K562 (cell line): Measurements from ENCODE around the gene ANKRD2. TPM values are rescaled to one million over a fixed set of nuclear protein-coding genes. Genes with fewer than 3 reads are reported as not detected.

ENCODE experiments used
- LEF1 ChIP-seq: fragments of 450-650 bp; IDR thresholded peaks from 2 replicates; pipeline ENCODE4 v1.6.1; 2016; ENCODE audit warnings: mild to moderate bottlenecking
- polyA plus RNA-seq, 8 experiments: library from polyadenylated mRNA; depleted of rRNA in 4 of 8; stranded (reverse) in 5 of 8; unstranded in 3 of 8; fragments of >200 nt; fragmentation: Nextera tagmentation in 2 of 8; fragmentation: Illumina TruSeq in 1 of 8; extraction: Ambion mirVana in 2 of 8; extraction: Trizol in 1 of 8; gene quantifications; 2 replicates each; pipeline versions ENCODE4 v1.2.1 to v1.2.3, GENCODE V29; 2011 to 2014; ENCODE audit warnings: inconsistent platforms in 1 of 8, missing spikeins in 1 of 8
- total RNA-seq, 7 experiments: library from RNA; depleted of rRNA in 6 of 7; stranded (reverse); fragments of >200 nt in 6 of 7; fragmentation: Illumina TruSeq in 2 of 7; extraction: Trizol in 2 of 7; gene quantifications; 2 replicates each; pipeline versions ENCODE4 v1.2.1 to v1.2.3, GENCODE V29; 2011 to 2021; ENCODE audit warnings: low replicate concordance in 1 of 7

The ANKRD2 gene
- total and polyA plus RNA-seq, 9 of the 15 experiments (the other 6 are each of a cell fraction or from before 2014, with no cell fraction given), result not detected

DNA sequence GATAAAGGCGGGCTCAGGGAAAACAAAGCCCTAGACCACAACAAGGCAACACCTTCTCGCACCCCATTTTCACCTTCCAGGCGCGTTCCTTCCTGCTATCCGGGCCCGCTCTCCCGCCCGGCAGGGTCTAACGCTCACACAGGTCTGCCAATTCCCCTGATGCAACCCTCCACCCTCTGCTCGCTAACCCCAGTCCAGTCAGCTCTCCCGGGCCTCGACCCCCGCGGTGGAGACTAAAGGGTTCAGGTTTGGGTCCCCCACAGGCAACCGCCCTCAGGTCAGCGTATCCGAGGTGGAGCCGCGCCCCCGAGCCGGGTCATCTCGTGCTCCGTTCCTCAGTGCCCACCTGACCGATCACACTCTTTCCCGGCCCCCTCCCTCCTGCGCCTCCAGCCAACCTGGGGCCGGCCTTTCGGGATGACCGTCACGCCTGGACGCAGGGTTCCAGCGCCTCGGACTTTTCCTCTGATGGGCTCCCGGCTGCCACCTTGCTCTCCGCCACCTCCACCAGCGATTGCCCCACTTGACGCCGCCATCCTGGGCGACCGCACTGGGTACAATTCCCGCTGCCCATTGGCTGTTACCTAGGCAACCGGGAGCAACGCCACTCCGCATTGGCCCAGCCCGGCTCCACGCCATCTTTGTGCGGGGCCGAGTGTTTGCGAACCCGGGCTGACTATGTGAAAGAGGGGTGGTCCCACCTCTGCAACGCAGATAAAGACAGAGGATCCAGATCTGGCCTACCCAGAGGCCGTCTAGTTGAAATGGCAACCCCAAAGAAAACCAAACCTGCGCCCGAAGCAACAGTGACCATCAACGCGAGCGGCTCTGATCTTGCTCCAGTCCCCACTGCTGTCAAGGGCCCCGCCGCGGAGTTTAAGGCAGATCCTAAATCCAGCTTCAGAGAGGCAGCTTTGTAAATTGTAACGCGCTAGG is 60.6 kb downstream of the ANKRD2 start, which contains the start of gene MORN4 (continued):
- TF ChIP-seq LEF1, result no peak

Other genes with a start within 250 kb of the ANKRD2 start
Only the 7 nearest of the 15 such genes appear.
- gene MMS19, start 74.4 kb upstream of the ANKRD2 start, total RNA-seq (2014; rRNA removed), result 68.9 and 74.1 TPM in 2 replicates
- gene MMS19, start 74.4 kb upstream of the ANKRD2 start, total RNA-seq (2014; rRNA removed; fragmentation: Illumina TruSeq; extraction: Trizol), result 51.3 and 60.4 TPM in 2 replicates
- gene MMS19, start 74.4 kb upstream of the ANKRD2 start, total RNA-seq (2015; rRNA removed; fragmentation: Illumina TruSeq; extraction: Trizol), result 52.8 and 56.3 TPM in 2 replicates
- gene MMS19, start 74.4 kb upstream of the ANKRD2 start, total RNA-seq (2021), result 70.6 and 75.6 TPM in 2 replicates
- 110 and 113 TPM in 2 replicates for gene MMS19, start 74.4 kb upstream of the ANKRD2 start, polyA plus RNA-seq (2011; rRNA removed)
- gene MMS19, start 74.4 kb upstream of the ANKRD2 start, polyA plus RNA-seq (2014; fragmentation: Illumina TruSeq; extraction: Trizol), result 61.1 and 62.1 TPM in 2 replicates
- gene MMS19, start 74.4 kb upstream of the ANKRD2 start, polyA plus RNA-seq (2014; fragmentation: Nextera tagmentation; extraction: Ambion mirVana), result 10 to 100 TPM; 40.1 to 62.9 TPM
- gene MMS19, start 74.4 kb upstream of the ANKRD2 start, polyA plus RNA-seq (2014; rRNA removed), result 71.7 and 74.6 TPM in 2 replicates
- 1.1 and 2.2 TPM in 2 replicates for gene UBTD1, start 73.9 kb upstream of the ANKRD2 start, total RNA-seq (2014; rRNA removed)
- 0.11 and 0.13 TPM in 2 replicates for gene UBTD1, start 73.9 kb upstream of the ANKRD2 start, total RNA-seq (2014; rRNA removed; fragmentation: Illumina TruSeq; extraction: Trizol)
- gene UBTD1, start 73.9 kb upstream of the ANKRD2 start, total RNA-seq (2015; rRNA removed; fragmentation: Illumina TruSeq; extraction: Trizol), result 0.75 and 1.0 TPM in 2 replicates
- gene UBTD1, start 73.9 kb upstream of the ANKRD2 start, total RNA-seq (2021), result 1.3 and 2.2 TPM in 2 replicates
- 0.61 and 1.0 TPM in 2 replicates for gene UBTD1, start 73.9 kb upstream of the ANKRD2 start, polyA plus RNA-seq (2011; rRNA removed)
- 0.52 and 0.91 TPM in 2 replicates for gene UBTD1, start 73.9 kb upstream of the ANKRD2 start, polyA plus RNA-seq (2014; fragmentation: Illumina TruSeq; extraction: Trizol)
- gene UBTD1, start 73.9 kb upstream of the ANKRD2 start, polyA plus RNA-seq (2014; fragmentation: Nextera tagmentation; extraction: Ambion mirVana), result under 1 TPM in 1 of 2 experiments, not detected in 1; 0.08 TPM
- 0.92 and 1.6 TPM in 2 replicates for gene UBTD1, start 73.9 kb upstream of the ANKRD2 start, polyA plus RNA-seq (2014; rRNA removed)
- gene HOGA1, start 11.6 kb downstream of the ANKRD2 start, total RNA-seq (2014; rRNA removed), result not detected in 2 replicates
- not detected in 2 replicates for gene HOGA1, start 11.6 kb downstream of the ANKRD2 start, total RNA-seq (2014; rRNA removed; fragmentation: Illumina TruSeq; extraction: Trizol)
- not detected in 2 replicates for gene HOGA1, start 11.6 kb downstream of the ANKRD2 start, total RNA-seq (2015; rRNA removed; fragmentation: Illumina TruSeq; extraction: Trizol)
- not detected in 2 replicates for gene HOGA1, start 11.6 kb downstream of the ANKRD2 start, total RNA-seq (2021)
- gene HOGA1, start 11.6 kb downstream of the ANKRD2 start, polyA plus RNA-seq (2011; rRNA removed), result not detected in 2 replicates
- not detected in 2 replicates for gene HOGA1, start 11.6 kb downstream of the ANKRD2 start, polyA plus RNA-seq (2014; fragmentation: Illumina TruSeq; extraction: Trizol)
- gene HOGA1, start 11.6 kb downstream of the ANKRD2 start, polyA plus RNA-seq (2014; fragmentation: Nextera tagmentation; extraction: Ambion mirVana), result not detected
- gene HOGA1, start 11.6 kb downstream of the ANKRD2 start, polyA plus RNA-seq (2014; rRNA removed), result not detected in 2 replicates
- gene C10orf62, start 16.9 kb downstream of the ANKRD2 start, total RNA-seq (2014; rRNA removed), result not detected in 2 replicates
- not detected in 2 replicates for gene C10orf62, start 16.9 kb downstream of the ANKRD2 start, total RNA-seq (2014; rRNA removed; fragmentation: Illumina TruSeq; extraction: Trizol)
- not detected in 2 replicates for gene C10orf62, start 16.9 kb downstream of the ANKRD2 start, total RNA-seq (2015; rRNA removed; fragmentation: Illumina TruSeq; extraction: Trizol)
- not detected in 2 replicates for gene C10orf62, start 16.9 kb downstream of the ANKRD2 start, total RNA-seq (2021)
- not detected in 2 replicates for gene C10orf62, start 16.9 kb downstream of the ANKRD2 start, polyA plus RNA-seq (2011; rRNA removed)
- gene C10orf62, start 16.9 kb downstream of the ANKRD2 start, polyA plus RNA-seq (2014; fragmentation: Illumina TruSeq; extraction: Trizol), result not detected in 2 replicates
- not detected for gene C10orf62, start 16.9 kb downstream of the ANKRD2 start, polyA plus RNA-seq (2014; fragmentation: Nextera tagmentation; extraction: Ambion mirVana)
- gene C10orf62, start 16.9 kb downstream of the ANKRD2 start, polyA plus RNA-seq (2014; rRNA removed), result not detected in 2 replicates
- 8.8 and 10.9 TPM in 2 replicates for gene MORN4, start 60.7 kb downstream of the ANKRD2 start, total RNA-seq (2014; rRNA removed)
- 10.7 and 11.0 TPM in 2 replicates for gene MORN4, start 60.7 kb downstream of the ANKRD2 start, total RNA-seq (2014; rRNA removed; fragmentation: Illumina TruSeq; extraction: Trizol)
- 7.1 and 8.3 TPM in 2 replicates for gene MORN4, start 60.7 kb downstream of the ANKRD2 start, total RNA-seq (2015; rRNA removed; fragmentation: Illumina TruSeq; extraction: Trizol)
- 11.4 and 12.1 TPM in 2 replicates for gene MORN4, start 60.7 kb downstream of the ANKRD2 start, total RNA-seq (2021)
- 23.9 and 27.6 TPM in 2 replicates for gene MORN4, start 60.7 kb downstream of the ANKRD2 start, polyA plus RNA-seq (2011; rRNA removed)
- gene MORN4, start 60.7 kb downstream of the ANKRD2 start, polyA plus RNA-seq (2014; fragmentation: Illumina TruSeq; extraction: Trizol), result 14.7 and 19.3 TPM in 2 replicates
- gene MORN4, start 60.7 kb downstream of the ANKRD2 start, polyA plus RNA-seq (2014; fragmentation: Nextera tagmentation; extraction: Ambion mirVana), result 10 to 100 TPM; 10.4 to 11.7 TPM
- 18.3 and 28.1 TPM in 2 replicates for gene MORN4, start 60.7 kb downstream of the ANKRD2 start, polyA plus RNA-seq (2014; rRNA removed)
- 16.5 and 18.2 TPM in 2 replicates for gene PI4K2A, start 67.9 kb downstream of the ANKRD2 start, total RNA-seq (2014; rRNA removed)
- 11.1 and 11.3 TPM in 2 replicates for gene PI4K2A, start 67.9 kb downstream of the ANKRD2 start, total RNA-seq (2014; rRNA removed; fragmentation: Illumina TruSeq; extraction: Trizol)
- gene PI4K2A, start 67.9 kb downstream of the ANKRD2 start, total RNA-seq (2015; rRNA removed; fragmentation: Illumina TruSeq; extraction: Trizol), result 12.2 and 13.3 TPM in 2 replicates
- gene PI4K2A, start 67.9 kb downstream of the ANKRD2 start, total RNA-seq (2021), result 18.6 and 20.1 TPM in 2 replicates
- gene PI4K2A, start 67.9 kb downstream of the ANKRD2 start, polyA plus RNA-seq (2011; rRNA removed), result 24.2 and 28.4 TPM in 2 replicates
- 18.9 and 20.3 TPM in 2 replicates for gene PI4K2A, start 67.9 kb downstream of the ANKRD2 start, polyA plus RNA-seq (2014; fragmentation: Illumina TruSeq; extraction: Trizol)
- gene PI4K2A, start 67.9 kb downstream of the ANKRD2 start, polyA plus RNA-seq (2014; fragmentation: Nextera tagmentation; extraction: Ambion mirVana), result 1 to 10 TPM; 4.4 to 6.3 TPM
- gene PI4K2A, start 67.9 kb downstream of the ANKRD2 start, polyA plus RNA-seq (2014; rRNA removed), result 16.4 and 18.9 TPM in 2 replicates
- gene AVPI1, start 114.5 kb downstream of the ANKRD2 start, total RNA-seq (2014; rRNA removed), result 10.4 and 15.9 TPM in 2 replicates
- 3.8 and 4.4 TPM in 2 replicates for gene AVPI1, start 114.5 kb downstream of the ANKRD2 start, total RNA-seq (2014; rRNA removed; fragmentation: Illumina TruSeq; extraction: Trizol)
- gene AVPI1, start 114.5 kb downstream of the ANKRD2 start, total RNA-seq (2015; rRNA removed; fragmentation: Illumina TruSeq; extraction: Trizol), result 7.4 TPM in 2 replicates
- 9.1 and 10.8 TPM in 2 replicates for gene AVPI1, start 114.5 kb downstream of the ANKRD2 start, total RNA-seq (2021)
- 7.5 and 9.9 TPM in 2 replicates for gene AVPI1, start 114.5 kb downstream of the ANKRD2 start, polyA plus RNA-seq (2011; rRNA removed)
- gene AVPI1, start 114.5 kb downstream of the ANKRD2 start, polyA plus RNA-seq (2014; fragmentation: Illumina TruSeq; extraction: Trizol), result 5.8 and 6.6 TPM in 2 replicates
- gene AVPI1, start 114.5 kb downstream of the ANKRD2 start, polyA plus RNA-seq (2014; fragmentation: Nextera tagmentation; extraction: Ambion mirVana), result 1 to 10 TPM in 1 of 2 experiments, under 1 TPM in 1; 0.90 to 1.9 TPM
- gene AVPI1, start 114.5 kb downstream of the ANKRD2 start, polyA plus RNA-seq (2014; rRNA removed), result 9.5 and 10.4 TPM in 2 replicates